ENCODE measurements around the gene SUPT16H.
"Not testable (repeated sequence)": the region's sequence is repeated elsewhere in the genome, so short reads cannot be mapped to it uniquely, and the experiment has no call there.

SUPT16H gene

GRCh38 chr14:21383848-21384493, at the start of gene SUPT16H:
Gene SUPT16H, minus strand, starts transcription at chr14:21384019. Its CDS starts 92 bp downstream, at chr14:21383927.
- peak; percentile 94 for DNase-seq (ENCODE audit: low read depth)

DNA sequence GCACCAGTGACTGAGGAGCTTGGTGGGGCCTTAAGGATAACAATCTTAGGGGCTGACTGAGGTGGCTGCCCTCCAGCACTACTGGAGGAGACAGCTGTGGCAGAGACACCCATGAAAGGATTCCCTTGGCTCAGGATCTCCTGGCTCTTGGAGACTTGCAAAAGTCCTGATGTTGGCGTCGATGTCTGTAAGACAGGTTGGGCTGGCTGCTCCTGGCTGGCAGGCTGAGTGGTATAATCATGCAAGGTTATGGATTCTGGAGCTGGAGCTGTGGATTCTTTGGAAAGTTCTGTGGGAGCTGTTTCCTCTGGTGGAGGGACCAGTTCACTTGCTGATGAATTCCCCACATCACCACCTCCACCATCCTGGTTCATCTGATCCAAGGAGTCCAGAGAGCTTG, 47.3 kb upstream of the SUPT16H start:
- DNase-seq (ENCODE audit: low read depth), result no peak

GRCh38 chr14:21428930-21429329, 45.1 kb upstream of the SUPT16H start:
- no peak for DNase-seq (ENCODE audit: low read depth)

DNA sequence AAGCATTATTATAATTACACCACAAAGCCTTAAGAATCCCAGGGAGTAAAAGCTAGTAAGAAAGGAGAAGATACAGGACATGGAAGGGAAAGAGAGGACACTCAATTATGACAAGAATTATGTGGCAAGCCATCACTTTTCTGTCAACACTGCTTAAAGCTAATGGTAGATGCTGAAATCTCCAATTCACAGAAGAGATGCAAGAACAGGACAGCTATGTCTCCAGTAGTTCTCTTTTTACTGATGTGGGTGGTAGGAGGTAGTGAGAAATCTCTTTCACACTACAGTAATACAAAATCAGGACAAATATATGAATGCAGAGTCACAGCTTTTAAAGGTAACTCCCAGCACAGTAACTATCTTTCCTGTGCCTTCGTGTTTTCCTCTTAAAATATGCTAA, 42.9 kb upstream of the SUPT16H start:
- DNase-seq (ENCODE audit: low read depth), result no peak

DNA sequence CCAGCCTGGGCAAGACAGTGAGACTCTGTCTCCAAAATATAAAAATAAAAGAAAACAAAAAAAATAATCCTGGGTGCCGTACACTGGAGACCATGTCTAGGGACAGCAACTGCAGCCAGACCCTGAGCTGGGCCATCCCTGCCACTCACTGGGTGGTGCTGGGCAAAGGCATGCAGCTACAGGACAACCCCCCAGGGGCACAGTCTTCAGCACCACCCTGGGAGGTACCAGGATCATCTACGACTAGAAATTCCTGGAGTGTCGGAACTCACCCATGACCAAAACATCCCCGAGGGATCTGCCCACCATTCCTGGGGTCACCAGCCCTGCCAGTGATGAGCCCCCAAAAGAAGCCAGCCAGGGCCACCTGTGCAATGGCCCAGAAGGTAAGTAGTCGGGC, 35.7 kb upstream of the SUPT16H start:
- DNase-seq (ENCODE audit: low read depth), result no peak

GRCh38 chr14:21415329-21415728, 31.5 kb upstream of the SUPT16H start:
- DNase-seq (ENCODE audit: low read depth), result no peak

DNA sequence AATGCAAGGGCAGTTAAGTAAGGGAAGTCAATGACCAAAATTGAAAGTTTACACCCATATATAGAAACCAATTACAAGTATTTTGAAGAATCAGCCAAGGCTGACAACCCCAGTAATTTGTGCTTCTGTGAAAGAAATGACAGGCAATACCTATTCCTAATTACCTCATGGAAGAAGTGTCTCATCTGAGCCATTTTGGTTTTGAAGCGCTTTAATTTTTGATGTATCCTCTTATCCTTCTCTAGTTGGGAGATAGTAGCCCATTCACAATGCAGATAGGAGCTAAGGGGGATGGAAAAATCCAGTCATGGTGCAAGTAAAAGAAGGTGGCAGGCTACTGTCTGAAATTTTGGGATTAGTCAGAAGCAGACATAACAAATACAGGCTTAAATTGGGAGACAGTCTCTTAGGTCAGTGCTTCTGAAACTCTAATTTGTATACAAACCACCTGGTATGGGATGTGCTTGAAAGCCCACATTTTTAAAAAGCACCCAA, 30.4 kb upstream of the SUPT16H start:
- DNase-seq (ENCODE audit: low read depth), result no peak

DNA sequence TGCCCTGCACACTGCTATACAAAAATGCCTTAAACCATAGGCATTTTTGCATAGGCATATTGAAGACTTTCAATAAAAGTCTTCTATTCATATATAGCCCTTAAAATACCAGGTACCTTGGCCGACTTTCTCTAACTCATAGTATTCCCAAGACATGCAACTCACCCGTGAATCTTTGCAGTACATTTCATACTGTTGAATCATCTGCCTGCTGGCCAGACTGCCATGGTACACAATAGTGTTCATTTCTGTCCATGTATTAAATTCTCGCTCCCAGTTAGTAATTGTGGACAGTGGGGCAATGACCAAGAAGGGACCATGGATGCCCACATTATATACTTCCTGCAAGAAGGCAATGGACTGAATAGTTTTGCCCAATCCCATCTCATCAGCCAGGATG, 24.3 kb upstream of the SUPT16H start:
- no peak for DNase-seq (ENCODE audit: low read depth)

DNA sequence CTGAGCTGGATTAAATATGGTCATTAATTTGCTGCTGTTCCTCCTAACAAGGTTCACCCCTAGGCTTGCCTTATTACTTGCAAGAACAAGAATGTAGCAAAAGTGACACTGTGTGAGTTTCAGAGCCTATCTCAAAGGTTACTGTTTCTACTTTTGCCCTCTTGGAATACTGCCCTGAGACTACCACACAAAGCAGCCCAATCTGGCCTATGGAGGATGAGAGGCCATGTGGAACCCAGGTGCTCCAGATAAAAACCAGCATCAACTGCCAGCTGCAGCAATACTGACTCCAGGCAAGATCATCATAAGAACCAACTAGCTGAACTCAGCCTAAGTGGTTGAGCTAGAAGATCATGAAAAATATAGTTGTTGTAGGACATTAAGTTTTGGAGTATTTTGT, 22.4 kb upstream of the SUPT16H start:
- DNase-seq (ENCODE audit: low read depth), result no peak

- DNase-seq (ENCODE audit: low read depth), result no peak
These were observed 21.3 kb upstream of the SUPT16H start for GRCh38 chr14:21405097-21405496.

DNA sequence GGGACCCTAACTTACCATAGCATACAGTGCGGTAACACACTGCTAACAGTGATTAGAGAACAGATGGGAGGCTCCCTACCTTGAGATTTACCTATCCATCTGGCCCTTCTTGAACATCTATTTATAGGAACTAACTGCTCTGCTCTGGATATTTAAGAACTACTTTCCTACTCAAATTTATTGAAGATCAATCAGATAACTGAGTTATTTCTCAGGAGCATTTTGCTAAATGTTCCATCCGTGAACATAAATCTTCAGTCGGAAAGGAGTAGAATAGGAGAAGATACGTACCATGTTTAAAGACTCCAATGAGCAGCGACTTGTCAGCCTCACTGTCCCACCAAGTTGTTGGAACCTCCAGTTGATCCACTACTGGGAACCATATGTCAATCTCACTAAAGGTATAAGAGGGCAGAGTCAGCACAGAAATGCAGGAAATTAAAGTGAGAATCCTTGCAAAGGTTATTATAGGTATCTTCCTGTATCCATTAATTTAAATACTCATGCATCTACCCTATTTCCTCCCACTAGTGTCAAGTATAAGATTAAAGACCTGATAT, 15.6 kb upstream of the SUPT16H start:
- no peak for DNase-seq (ENCODE audit: low read depth)

GRCh38 chr14:21398901-21399300, 15.1 kb upstream of the SUPT16H start:
- no peak for DNase-seq (ENCODE audit: low read depth)

DNA sequence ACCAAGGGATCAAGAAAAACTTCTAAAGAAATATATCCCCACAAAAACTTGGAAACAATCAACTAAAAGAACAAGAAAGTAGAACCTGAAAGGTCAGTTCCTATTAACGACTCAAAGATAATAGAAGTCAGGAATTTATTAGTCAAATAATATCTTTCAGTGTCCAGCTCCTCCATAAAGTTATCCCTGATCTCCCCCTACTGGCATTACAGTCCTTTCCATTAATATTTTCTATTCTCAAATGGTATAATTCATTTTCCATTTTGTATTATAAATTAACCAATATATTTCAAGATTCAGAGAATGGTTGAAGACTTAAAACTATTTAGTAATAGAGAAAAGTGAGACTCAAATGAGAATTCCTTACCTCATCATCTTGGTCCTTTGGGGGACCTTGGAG, 11.6 kb upstream of the SUPT16H start:
- no peak for DNase-seq (ENCODE audit: low read depth)

DNA sequence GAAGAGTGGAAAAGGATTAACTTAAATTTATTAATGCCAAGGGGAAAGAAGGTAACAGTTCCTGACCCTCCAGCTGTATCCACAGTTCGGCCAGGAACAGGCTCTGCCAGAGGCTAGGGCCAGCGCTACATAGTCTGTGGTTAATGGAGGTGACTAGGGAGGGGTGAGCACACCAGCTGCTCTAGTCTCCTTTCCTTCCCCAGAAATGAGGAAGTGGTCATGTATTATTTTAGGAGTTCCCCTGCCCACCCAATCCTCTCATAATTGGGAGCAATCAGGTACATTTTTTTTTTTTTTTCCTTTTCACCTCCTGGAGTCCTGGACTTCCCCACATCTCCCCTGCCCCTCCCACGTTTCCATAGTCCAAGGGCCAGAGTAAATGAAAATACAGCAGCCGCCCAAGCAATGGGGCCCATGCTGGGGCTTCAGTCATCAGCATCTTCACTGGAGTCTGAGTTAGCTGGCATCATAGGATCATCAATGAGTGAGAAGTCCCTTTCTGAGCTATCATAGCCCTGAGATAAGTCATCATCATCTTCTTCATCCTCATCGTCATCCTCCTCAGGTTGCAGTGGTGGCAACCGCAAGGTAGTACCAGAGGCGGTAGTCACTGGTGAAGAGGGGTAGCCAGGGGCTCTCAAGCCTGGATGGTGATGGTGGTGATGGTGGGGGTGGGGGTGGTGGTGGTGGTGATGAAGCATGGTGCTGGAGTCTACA, 1.5 kb upstream of the SUPT16H start:
- DNase-seq (ENCODE audit: low read depth), result no peak

GRCh38 chr14:21384494-21384851, 654 bp upstream of the SUPT16H start:
- no peak for DNase-seq (ENCODE audit: low read depth)

GRCh38 chr14:21382886-21383847, 652 bp downstream of the SUPT16H start:
- peak; percentile 41 for DNase-seq (ENCODE audit: low read depth)

DNA sequence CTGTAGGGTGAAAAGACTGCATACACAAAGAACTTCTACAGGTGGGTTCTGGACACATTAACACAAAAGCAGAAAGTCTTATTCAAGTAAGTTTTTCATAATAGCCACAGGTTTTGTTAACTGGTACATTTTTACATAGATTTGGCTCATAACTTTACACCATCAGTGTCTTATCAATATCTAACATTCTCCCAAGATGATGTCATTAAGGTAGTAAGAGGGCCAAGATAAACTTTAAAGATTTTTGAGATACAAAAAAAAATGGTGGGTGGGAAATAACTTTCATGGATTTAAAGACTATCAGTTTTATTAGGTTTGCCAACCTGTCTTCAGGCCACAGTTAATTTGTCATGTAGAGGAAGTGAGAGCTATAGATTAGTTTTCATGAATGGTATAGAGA, 1.7 kb downstream of the SUPT16H start:
- DNase-seq (ENCODE audit: low read depth), result no peak

DNA sequence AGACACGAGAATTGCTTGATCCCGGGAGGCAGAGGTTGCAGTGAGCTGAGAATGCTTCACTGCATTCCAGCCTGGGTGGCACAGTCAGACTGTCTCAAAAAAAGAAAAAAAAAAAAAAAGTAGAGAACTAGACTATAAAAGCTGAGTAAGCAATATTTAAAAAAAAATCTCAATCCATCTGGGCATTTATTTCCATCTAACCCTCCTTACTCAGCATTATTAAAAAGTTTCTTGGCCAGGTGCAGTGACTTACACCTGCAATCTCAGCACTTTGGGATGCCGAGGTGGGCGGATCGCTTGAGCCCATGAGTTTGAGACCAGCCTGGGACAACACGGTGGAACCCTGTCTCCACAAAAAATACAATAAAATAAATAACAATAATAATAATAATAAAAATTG, 4.5 kb downstream of the SUPT16H start:
- no peak for DNase-seq (ENCODE audit: low read depth)

- DNase-seq (ENCODE audit: low read depth), result no peak
These were observed 9.8 kb downstream of the SUPT16H start for GRCh38 chr14:21373980-21374379.

GRCh38 chr14:21372814-21373213, 11.0 kb downstream of the SUPT16H start:
- not testable (repeated sequence) for DNase-seq (ENCODE audit: low read depth)

- DNase-seq (ENCODE audit: low read depth), result no peak
These were observed 13.7 kb downstream of the SUPT16H start for GRCh38 chr14:21369949-21370679.

All from activated T-cell treated with anti-CD3 and anti-CD28 coated beads for 48 hours (primary cell).